Prostate gland (tissue), 2 donors: ENCODE data around the gene RAB4A. TPM values are rescaled to one million over a fixed set of nuclear protein-coding genes. Genes with fewer than 3 reads are reported as not detected.
A peak's percentile ranks its signal among the peaks of the same experiment; 100 is the strongest.

Experiments used
- DNase-seq: peaks from one replicate; pipeline ENCODE4 v3.0.0-alpha.2; 2019; ENCODE audit warnings: low spot score
- H3K27ac ChIP-seq, 2 donors: fragments of 200-600 bp; sonication (generic); 2 replicates each; pipeline ENCODE4 v1.5.1; 2017 to 2019
- H3K27me3 ChIP-seq: fragments of 200-600 bp; sonication (generic); replicated peaks from 2 replicates; pipeline ENCODE4 v1.5.1; 2019; ENCODE audit not compliant: insufficient read depth
- H3K36me3 ChIP-seq, 2 donors: fragments of 200-600 bp; sonication (generic); 1 replicate in 1 of 2; 2 replicates in 1 of 2; pipeline versions ENCODE4 v1.5.1 to v1.8.1; 2017 to 2019
- H3K4me1 ChIP-seq: fragments of 200-600 bp; sonication (generic); replicated peaks from 2 replicates; pipeline ENCODE4 v1.5.1; 2019
- H3K4me3 ChIP-seq, 2 donors: fragments of 200-600 bp; sonication (generic); 2 replicates each; pipeline ENCODE4 v1.5.1; 2017 to 2019
- H3K9me3 ChIP-seq: fragments of 200-600 bp; sonication (generic); 2 replicates; pipeline ENCODE4 v1.5.1; 2017
- CTCF ChIP-seq, 4 experiments: fragments of 200-600 bp in 2 of 4; fragments of 450-650 bp in 2 of 4; sonication (generic) in 2 of 4; IDR thresholded peaks; 1 replicate in 3 of 4; 2 replicates in 1 of 4; pipeline ENCODE4 v1.5.1; 2016 to 2019; ENCODE audit warnings: antibody characterized with exemption in 4 of 4, mild to moderate bottlenecking in 2 of 4, moderate library complexity in 2 of 4
- POLR2A ChIP-seq: fragments of 450-650 bp; IDR thresholded peaks from one replicate; pipeline ENCODE4 v1.6.1; 2016; ENCODE audit warnings: antibody characterized with exemption, mild to moderate bottlenecking
- POLR2AphosphoS5 ChIP-seq: sonication (generic); formaldehyde crosslinking; IDR thresholded peaks from one replicate; pipeline ENCODE4 v1.6.1; 2017; ENCODE audit warnings: antibody characterized with exemption
- WGBS: methylation state at CpG from one replicate; pipeline ENCODE4 v1.1.5; 2018; 5-methylcytosine and 5-hydroxymethylcytosine counted together
- intact Hi-C: fragments of 100-400 bp; cut with DNase I; formaldehyde crosslinking; loops from one replicate; pipeline ENCODE4 v1.14.2; 2022
- total RNA-seq, 2 donors: library from RNA; depleted of rRNA; stranded (reverse); fragments of >200 nt; gene quantifications; one replicate each; pipeline ENCODE4 v1.1.0, GENCODE V29; 2016

Gene RAB4A
- total RNA-seq: 100 to 1,000 TPM in 1 of 2 donors, 10 to 100 TPM in 1; 53.6 to 106 TPM

DNA sequence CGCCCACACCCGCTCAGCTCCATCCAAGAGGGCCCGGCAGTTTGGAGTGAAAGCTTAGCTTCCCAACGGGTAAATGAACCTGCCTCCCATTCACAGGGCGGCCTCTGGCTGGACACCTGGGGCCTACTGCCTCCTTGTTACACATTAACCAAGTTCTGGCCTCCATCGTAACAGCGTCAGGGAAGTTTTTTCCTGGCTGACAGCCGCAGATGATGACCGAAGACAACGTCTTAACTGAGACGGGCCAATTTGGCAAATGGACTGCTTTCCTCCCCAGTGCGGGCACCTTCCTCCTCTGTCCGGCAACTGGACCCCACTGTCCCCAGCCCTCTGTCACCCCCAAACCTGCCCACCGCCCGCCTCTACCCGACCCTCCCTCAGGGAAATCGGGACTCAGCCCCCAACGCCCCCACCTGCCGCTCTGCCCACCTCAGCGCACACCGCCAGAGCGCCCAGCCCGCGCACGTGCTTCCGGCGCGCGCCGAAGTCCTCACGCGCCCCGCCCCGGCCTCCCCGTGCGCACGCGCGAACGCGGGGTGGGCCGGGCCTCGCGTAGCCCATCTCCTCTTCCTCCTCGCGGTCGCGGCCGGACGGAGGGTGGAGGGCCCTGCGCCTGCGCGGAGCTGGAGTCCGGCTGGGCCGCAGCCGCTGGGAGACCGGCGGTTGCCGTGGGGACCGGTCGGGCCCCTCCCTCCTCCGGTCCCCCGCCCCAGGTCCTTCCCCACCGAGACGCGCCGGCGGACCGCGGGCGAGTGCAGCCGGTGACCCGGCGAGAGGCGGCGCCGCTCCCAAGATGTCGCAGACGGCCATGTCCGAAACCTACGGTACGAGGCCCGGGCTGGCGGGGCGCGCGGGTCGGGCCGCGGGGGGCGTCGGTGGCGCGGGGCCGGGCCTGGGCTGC, at the start of gene RAB4A:
RAB4A (plus strand) TSS at position 565 of the 901 bp plus-strand sequence; CDS start at position 794, 229 bp downstream.
- Histone ChIP-seq H3K36me3 (no peaks in the 10 kb centered on the region), H3K27ac (peak within 1 kb of the TSS; percentile 84 to 90), H3K4me3 (peak within 1 kb of the TSS; percentile 77 to 79), H3K4me1 (peaks cover 18% of the 10 kb centered on the region), H3K27me3 (no peaks in the 10 kb centered on the region), H3K9me3 (no peaks in the 10 kb centered on the region)
- peak; percentile 81 for DNase-seq
- TF ChIP-seq CTCF (IDR thresholded peaks at IDR 0.05) (no peak), POLR2A (peak; percentile 87), POLR2AphosphoS5 (peak; percentile 76)
- WGBS: 19% methylated on average over 53 of the region's 95 CpGs
- intact Hi-C loops: loop anchor here (5.0 kb wide), 1 partner anchor 72 kb away; the partner anchor contains the start of gene CCSAP

DNA sequence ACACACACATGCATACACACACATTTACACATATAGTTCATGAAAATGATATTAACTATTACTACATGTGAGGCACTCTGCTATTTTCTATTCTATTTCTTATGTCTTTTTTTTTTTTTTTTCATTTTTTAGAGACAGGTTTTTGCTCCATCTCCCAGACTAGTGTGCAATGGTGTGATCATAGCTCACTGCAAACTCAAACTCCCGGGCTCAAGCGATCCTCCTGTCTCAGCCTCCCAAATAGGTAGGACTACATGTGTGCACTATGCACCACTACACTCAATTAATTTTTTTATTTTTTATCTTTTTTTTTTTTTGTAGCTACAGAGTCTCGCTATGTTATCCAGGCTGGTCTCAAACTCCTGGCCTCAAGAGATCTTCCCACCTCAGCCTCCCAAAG, 48.8 kb upstream of the RAB4A start:
- peak overlapping the region; percentile 80 to 88 for H3K27ac ChIP-seq
- DNase-seq: no peak
- TF ChIP-seq POLR2A (no peak), CTCF (IDR thresholded peaks at IDR 0.05) (no peak), POLR2AphosphoS5 (no peak)
- 69% methylated on average over 3 of the region's 3 CpGs for WGBS
- no peaks in the 10 kb centered on the region for H3K27me3 ChIP-seq
- no peaks in the 10 kb centered on the region for H3K9me3 ChIP-seq
- no peak overlapping the region for H3K4me3 ChIP-seq
- peaks cover 11% of the 10 kb centered on the region for H3K4me1 ChIP-seq
- intact Hi-C loops: loop anchor here (10.0 kb wide), 1 partner anchor 197 kb away; no protein-coding TSS in a partner anchor
- no peaks in the 10 kb centered on the region for H3K36me3 ChIP-seq

- TF ChIP-seq POLR2AphosphoS5 (peak; percentile 40), POLR2A (no peak), CTCF (IDR thresholded peaks at IDR 0.05) (no peak)
- Histone ChIP-seq H3K36me3 (no peaks in the 10 kb centered on the region), H3K4me1 (peaks cover 11% of the 10 kb centered on the region), H3K9me3 (no peaks in the 10 kb centered on the region), H3K27me3 (no peaks in the 10 kb centered on the region), H3K4me3 (no peak overlapping the region), H3K27ac (peak overlapping the region; percentile 80 to 88)
- 62% methylated on average over 8 of the region's 8 CpGs for WGBS
- intact Hi-C loops: loop anchor here (10.0 kb wide), 1 partner anchor 199 kb away; no protein-coding TSS in a partner anchor
- DNase-seq: no peak
Observed at GRCh38 chr1:229223498-229223897, 47.4 kb upstream of the RAB4A start.

- intact Hi-C loops: loop anchor here (10.0 kb wide), 1 partner anchor 200 kb away; no protein-coding TSS in a partner anchor
- Histone ChIP-seq H3K36me3 (no peaks in the 10 kb centered on the region), H3K27ac (peak overlapping the region in 1 of 2 donors; percentile 34), H3K9me3 (no peaks in the 10 kb centered on the region), H3K4me1 (peaks cover 11% of the 10 kb centered on the region), H3K4me3 (no peak overlapping the region), H3K27me3 (no peaks in the 10 kb centered on the region)
- no peak for DNase-seq
- TF ChIP-seq POLR2AphosphoS5 (no peak), CTCF (IDR thresholded peaks at IDR 0.05) (no peak), POLR2A (no peak)
- WGBS: 74% methylated on average over 2 of the region's 2 CpGs
Observed at GRCh38 chr1:229224308-229224707, 46.6 kb upstream of the RAB4A start.
